Stimulated activated CD8-positive, alpha-beta memory T cell treated with anti-CD3 and anti-CD28 coated beads, Interleukin-12 subunit alpha, Interleukin-12 subunit beta, amount 100 ng/mL, for 1 hour (primary cell): ENCODE data around the gene DFFB.
"Not testable (repeated sequence)": the region's sequence is repeated elsewhere in the genome, so short reads cannot be mapped to it uniquely, and the experiment has no call there.

Experiments
- DNase-seq: peaks from one replicate; pipeline ENCODE4 v3.0.0-alpha.2; 2020; ENCODE audit warnings: low read depth

The DFFB gene, protein sequence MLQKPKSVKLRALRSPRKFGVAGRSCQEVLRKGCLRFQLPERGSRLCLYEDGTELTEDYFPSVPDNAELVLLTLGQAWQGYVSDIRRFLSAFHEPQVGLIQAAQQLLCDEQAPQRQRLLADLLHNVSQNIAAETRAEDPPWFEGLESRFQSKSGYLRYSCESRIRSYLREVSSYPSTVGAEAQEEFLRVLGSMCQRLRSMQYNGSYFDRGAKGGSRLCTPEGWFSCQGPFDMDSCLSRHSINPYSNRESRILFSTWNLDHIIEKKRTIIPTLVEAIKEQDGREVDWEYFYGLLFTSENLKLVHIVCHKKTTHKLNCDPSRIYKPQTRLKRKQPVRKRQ

DNA sequence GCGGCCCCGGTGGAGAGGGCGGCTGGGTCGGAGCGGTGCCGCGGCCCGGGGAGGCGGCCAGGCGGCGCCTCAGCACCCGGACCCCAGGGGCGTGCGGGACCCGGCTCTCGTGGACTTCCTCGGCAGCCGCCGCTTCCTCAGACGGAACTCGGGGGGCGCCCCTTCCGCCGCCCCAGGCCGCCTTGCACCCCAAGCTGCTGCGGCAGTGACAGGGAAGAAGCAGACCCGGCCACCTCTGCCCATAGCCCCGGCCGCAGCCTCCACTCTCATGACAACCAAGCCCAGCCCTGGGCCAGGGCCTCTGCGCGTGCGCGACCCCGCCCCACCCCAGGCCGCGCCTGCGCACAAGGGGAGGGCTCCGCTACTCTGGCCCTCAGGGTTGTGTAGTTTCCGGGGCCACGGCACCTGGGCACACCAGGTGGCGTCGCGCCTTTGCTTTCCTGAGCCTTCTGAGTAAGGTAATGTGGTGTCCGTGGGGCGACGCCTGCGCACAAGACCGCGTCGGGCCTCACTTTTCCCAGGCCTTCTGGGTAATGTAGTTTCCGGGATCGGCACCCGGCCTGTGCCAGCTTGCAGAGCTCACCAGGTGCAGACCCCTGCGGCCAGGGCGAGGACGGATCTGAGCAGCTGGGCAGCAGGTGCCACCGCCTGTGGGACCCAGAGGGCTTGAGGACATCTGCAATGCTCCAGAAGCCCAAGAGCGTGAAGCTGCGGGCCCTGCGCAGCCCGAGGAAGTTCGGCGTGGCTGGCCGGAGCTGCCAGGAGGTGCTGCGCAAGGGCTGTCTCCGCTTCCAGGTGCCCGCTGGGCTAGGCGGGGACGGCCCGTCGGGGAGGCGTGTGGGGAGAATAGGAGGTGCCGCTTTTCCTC is at the start of gene DFFB, which contains the start of gene CEP104:
Gene DFFB, plus strand, starts transcription at position 554 of the 868 bp plus-strand sequence. Its CDS starts 128 bp downstream, at position 682.
Gene CEP104, minus strand, starts transcription at position 289 of the 868 bp plus-strand sequence. CDS start 4,804 bp downstream, outside the sequence.
- peak; percentile 94 for DNase-seq

DNA sequence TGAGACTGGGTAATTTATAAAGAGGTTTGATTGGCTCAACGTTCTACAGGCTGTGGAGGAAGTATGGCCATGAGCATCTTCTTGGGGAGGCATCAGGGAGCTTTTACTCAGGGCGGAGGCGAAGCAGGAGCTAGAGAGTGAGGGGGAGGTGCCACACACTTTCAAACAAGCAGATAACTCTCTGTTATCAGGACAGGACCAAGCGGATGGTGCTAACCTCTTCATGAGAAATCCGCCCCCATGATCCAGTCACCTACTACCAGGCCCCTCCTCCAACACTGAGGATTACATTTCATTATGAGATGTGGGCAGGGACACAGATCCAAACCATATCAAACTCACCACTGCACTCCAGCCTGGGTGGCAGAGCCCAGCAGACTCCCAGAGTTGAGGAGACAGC is 49.5 kb upstream of the DFFB start:
- no peak for DNase-seq

DNA sequence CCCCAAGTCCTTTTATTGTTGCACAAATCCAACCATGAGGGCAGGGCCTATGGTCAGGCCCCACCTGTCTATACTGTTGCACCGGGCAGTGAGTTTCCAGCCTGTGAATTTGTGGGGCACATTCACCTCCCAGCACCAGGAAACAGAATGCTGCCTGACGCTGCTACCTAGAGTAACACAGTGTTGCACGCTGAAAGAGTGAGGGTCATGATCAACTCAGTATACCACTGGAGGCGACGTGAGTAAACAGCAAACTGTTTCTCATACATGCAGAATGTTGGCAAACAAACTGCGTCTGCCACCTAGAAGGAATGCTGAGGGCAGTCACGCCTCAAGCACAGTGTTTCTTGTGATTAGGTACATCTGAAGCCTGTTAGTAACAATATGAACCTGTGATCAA is 47.6 kb upstream of the DFFB start:
- no peak for DNase-seq

DNA sequence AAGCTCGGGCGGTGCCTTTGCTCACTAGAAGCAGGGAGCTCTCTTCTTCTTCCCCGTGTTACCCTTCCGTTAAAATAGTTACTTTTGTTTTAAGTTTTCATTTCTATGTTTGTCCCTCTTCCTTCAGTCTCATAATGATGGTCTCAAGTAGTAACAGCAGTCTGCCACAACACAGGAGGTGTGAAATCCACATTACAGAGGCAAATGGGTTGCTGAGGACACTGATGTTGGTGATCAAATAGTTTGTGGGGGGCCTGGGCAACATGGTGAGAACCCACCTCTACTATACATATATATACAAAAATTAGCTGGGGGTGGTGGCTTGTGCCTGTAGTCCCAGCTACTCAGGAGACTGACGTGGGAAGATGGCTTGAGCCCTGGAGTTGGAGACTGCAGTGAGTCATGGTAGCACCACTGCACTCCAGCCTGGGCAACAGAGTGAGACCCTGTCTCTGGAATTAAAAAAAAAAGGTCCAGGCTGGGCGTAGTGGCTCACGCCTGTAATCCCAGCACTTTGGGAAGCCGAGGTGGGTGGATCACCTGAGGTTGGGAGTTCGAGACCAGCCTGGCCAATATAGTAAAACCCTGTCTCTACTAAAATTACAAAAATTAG is 47.0 kb upstream of the DFFB start:
- not testable (repeated sequence) for DNase-seq

DNA sequence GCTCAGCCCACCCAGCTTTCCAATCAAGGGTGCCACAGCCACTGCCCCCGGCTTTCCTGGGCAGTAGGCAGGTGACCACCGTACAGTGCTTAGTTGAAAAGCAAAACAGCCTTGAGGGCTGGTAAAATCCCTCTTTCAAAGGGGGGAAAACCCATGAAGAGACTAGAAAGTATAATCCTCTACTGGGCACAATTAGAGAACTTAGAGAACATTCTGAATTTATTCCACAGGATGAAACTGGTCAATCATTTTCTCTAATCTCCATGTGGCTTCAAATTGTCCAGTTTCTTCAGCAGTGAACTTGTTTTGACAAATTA is 45.7 kb upstream of the DFFB start:
- no peak for DNase-seq

DNA sequence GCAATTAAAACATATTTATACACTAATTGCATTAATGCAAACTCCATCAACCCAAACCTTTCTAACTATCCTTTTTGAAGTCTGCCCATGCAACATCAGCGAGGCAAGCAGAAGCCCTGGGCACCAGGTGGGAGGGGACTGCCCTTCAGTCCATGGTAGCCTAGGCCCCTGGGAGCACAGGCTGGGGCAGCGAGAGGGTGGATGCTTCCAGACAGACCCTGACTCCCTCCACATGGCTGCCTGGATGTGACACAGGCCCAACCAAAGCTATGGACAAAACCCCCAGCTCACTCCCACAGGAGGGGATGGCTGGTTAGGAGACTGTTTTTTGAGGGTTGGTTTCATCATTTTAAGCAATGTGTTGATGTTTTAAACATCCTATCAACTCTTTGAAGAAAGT is 43.2 kb upstream of the DFFB start:
- DNase-seq: no peak

DNA sequence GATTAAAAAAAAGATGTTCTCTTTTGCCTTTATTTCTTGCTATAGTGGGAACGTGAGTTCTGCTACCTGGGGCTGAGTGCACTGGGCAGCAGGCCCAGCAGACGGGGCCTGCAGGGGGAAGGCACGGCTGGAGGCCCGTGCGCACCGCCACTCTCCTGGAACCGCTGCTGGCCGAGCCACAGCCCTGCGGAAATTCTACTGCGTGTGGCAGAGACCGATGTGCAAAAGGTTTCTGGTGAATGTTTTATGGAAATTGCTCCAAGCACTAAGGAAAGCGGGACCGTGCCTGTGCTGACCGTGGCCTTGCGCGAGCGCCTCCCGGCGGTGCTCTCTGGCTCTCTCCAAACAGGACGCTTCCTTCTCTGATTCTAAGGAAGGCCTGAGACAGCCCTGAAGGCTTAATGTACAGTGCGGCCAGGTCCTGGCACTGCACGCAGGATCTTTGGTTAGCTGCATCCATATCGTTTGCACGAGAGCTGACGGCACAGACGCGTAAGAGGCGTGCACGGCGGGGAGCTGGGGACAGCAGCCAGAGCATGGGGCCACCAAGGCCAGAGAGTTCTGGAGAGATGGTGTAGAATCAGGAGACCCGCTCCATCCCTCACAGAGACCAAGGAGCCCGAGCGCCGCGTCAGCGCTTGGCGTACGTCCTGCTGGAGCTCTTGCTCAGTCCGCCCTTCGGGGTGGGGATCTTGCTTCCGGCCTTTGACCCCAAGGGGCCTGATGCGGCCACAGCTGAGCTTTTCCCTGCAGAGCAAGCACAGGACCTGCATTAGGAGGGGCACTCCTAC is 42.3 kb upstream of the DFFB start:
- DNase-seq: no peak

DNA sequence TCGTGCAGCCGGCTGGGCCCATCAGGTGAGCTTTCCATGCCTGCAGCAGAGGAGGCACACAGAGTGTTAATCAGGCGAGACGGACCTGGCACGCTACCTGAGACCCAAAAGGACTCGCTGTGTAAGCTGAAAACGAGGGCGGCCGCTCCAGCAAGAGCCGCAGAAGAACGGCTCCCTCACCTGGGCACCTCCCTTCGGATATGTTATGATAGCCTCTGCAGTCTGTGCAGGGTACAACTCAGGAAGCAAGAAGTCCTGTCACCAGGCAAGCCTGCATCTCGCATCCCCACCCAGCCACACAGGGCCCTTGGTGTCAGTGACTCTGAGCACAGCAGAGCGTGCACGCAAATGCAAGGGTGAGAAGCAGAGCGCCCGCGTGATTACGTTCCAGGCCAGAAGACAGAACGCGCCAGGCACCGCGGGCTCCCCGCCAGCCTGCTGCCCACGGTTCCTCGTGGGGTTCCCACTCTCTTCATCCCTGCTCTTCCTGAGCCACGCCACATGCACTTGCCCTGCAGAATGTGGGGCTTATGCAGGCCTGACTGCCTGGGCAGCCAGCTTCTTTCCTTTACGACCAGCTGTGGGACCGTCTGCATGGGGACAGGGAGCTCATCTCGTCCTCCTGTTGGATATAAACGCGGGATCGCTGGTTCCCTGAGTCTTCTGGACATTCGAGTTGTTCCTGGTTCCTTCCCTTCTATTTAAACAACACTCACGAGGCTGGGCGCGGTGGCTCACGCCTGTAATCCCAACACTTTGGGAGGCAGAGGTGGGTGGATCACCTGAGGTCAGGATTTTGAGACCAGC is 40.7 kb upstream of the DFFB start:
- DNase-seq: no peak

DNA sequence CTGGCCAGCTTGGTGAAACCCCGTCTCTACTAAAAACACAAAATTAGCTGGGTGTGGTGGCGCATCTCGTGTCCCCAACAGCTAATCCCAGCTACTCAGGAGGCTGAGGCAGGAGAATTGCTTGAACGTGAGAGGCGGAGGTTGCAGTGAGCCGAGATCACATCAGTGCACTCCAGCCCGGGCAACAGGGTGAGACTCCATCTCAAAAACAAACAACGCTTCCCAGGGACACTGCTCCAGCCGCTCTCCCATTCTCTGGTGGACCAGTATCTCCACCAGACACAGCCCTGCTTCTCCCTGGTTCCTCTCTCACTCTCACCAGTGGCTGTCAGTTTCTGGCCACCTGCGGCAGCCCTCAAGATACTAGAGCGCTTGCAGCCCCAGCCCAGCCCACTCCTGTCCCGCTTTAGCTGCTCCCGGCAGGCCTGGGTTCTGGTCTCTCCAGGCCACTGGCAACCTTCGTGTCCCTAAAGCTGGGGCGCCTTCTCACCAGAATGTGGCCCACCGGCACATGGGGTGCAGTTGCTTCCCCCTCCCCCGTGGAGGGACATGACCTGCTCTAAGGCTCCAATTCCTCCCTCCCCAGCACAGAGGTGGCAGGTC is 40.0 kb upstream of the DFFB start:
- no peak for DNase-seq

DNA sequence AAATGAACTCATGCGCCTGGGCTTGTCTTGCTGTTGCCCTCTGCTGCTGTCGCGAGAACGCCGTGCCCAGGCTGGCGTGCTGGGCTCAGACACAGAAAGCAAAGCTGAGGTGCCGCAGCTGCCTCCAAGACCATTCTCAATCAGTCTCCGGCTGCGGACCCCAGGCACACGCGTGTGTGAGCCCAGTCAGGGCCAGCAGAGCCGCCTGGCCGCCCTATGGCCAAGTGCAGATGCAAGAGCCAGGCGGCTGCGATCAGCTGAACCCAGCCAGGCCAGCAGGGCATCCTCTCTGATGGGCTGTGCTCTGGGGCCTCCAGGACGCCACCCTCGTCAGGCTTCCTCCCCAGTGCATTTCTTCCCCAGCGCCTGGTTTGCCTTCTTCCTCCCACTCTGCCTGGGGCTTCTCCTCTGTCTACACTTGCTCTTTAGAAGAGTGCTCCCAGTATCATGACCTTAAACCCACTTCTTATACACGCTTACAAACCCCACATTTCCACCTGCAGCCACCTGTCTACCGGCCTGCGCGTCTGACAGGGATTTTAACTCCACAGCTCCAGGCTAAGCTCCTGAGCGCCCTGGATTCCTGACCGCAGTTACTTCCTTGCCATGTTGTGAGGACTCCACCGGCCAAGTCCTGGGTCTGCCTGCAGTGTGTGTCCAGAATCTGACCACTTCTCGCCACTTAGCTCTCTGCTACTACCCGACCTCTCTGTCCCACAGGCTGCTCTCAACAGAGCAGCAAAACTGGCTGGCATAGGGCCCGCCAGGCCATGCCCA is 39.3 kb upstream of the DFFB start:
- no peak for DNase-seq

DNA sequence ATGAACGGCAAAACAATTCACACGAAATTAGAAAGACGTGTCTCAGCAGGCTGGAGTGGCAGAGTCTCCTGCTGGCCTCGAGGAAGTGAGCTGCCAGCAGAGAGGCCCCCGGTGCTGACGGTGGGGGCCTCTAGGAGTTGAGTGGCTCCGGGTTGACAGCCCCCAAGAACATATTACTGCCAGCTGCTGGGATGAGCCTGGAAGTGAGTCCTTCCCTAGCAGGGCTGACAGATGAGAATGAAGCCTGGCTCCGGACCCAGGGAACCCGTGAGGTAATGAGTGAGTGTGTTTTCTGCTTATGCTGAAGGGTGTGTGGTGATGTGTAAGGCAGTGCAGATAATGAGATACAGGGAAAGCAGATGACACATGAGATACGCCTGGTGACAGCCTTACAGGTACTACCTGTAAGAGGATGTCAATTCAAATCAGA is 37.5 kb upstream of the DFFB start:
- no peak for DNase-seq

DNA sequence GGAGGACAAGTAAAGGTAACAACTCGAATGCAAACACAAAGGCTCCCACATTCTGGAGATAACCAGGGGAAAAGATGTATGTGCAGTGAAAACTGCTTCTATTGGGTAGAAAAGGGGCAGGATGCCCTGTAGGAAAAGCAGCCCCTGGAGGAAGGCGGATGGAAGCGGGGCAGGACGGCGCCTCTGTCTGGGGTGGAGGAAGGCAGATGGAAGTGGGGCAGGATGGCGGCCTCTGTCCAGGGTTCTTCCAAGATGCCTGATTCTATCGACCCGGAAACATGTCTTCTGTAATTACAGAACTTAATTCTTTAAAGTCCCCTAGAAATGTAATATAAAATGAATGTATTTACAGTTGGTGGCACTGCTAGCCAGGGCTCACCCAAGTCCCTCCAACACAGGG is 37.0 kb upstream of the DFFB start:
- DNase-seq: no peak

DNA sequence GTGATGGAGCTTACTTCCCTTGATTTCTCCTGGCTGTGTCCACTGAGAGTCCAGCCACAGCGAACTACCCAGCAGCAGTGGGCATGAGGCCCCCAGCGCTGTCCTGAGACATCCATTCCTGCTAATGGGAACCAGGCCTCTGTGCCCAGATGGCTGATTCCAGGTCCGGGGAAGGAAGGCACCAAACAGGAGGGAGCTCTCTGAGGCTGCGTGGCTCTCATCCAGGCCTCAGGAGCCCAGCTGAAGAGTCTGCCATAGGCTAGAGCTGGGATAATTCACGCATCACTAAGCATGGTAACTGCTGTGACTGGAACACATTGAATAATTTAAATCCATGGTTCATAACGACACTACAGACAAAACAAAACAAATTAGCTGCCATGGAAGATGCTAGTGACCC is 36.3 kb upstream of the DFFB start:
- DNase-seq: no peak

DNA sequence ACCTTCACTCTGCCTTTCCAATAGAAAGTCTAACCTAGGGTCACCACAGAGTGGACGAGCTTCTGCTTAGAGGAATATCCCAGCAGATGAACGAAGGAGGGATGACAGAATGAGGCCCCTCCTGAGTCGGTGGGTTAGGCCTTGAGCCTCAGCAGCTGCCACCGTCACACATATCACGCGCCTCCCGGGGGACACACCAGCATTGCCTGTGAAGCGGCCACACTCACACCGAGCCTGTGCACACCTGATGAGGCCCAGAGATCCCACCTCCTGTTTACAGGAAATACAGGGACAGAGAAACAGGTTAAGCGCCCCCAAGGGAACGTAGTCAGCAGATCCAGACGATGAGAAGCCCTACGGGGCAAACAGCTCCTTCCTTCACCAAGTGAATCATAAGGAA is 35.8 kb upstream of the DFFB start:
- no peak for DNase-seq

DNA sequence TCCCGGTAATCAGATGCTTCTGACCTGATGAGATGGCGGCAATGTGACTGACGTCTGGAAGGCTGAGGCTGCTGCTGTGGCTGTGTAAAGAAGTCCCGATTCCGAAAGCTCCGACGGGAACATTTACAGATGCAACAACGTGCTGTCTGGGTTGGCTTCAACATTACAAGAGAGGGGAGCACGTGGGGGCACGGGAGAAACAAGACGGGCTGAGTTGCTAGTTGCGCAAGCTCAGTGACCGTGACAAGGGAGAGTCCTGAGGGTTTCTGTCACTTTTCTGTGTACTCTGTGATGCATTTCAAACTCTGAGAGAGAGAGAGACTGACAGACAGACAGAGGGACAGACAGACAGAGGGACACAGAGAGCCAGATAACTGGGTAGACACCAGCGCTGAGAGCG is 35.4 kb upstream of the DFFB start:
- DNase-seq: no peak

DNA sequence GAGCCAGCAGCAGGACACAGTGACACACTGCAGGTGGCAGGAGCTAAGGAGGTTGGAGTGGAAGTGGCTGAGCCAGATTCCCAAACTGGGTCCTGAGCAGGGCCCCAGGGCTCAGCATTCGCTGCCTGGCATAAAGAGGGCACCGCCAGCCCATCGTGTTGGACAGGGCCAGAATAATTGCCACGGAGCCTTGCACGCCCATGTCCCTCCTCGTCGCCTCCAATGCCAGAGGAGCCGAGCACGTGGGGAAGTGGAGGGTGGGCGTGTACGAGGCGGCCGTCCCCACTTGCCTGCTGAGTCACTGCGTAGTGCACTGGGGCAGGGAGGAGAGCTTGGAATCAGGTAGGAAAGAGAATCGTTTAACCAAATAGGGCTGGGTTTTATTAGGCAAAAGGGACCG is 34.9 kb upstream of the DFFB start:
- no peak for DNase-seq

DNA sequence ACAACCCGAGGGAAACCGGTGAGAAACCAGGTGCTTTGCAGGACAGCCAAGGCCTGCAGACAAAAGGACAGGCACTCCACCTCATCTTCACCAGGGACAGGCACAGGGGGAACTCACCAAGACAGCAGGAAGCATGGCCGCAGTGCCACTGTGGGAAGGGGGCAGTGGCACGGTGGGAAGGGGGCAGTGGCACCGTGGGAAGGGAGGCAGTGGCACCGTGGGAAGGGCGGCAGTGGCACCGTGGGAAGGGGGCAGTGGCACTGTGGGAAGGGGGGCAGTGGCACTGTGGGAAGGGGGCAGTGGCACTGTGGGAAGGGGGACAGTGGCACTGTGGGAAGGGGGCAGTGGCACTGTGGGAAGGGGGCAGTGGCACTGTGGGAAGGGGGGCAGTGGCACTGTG is 32.6 kb upstream of the DFFB start:
- no peak for DNase-seq

DNA sequence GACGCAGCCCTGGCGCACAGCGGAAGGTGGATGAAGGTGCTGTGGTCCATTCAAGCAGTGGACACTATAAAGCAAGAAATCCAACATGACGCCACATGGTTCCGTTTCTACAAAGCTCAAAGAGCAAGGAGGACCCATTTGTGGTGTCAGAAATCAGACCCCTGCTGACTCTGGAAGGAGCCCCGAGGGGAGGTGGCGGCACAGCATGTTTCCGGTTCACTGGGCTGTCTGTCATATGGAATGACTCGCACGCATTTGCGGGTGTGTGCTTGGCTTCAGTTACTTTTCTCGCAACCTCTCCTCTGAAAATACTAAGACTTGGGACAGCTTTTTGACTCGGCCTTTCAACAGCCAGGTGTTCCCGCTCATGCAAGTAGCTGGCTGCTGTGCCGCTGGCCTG is 31.9 kb upstream of the DFFB start:
- no peak for DNase-seq

DNA sequence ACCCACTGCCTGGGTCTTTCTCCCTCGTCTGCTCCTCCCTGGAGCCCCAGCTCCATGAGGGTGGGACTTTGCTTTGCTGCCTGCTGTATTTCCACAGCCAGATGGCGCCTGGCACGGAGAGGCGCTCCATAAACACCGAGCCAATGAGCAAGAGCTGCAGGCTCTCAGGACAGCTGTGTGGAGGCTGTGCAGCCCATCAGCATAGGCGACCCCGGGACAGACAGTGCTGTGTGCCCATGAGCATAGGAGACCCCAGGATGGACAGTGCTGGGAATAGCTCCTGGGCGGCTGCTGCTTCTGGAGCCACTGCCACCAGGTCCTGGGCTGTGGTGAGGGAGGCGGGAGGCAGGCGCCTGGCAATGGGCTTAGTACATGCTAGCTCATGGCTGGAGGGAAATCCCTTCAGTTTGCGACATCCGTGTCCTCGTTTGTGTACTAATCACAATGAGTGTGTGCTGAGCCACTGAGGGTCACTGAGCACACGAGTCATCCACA is 29.4 kb upstream of the DFFB start:
- DNase-seq: no peak

DNA sequence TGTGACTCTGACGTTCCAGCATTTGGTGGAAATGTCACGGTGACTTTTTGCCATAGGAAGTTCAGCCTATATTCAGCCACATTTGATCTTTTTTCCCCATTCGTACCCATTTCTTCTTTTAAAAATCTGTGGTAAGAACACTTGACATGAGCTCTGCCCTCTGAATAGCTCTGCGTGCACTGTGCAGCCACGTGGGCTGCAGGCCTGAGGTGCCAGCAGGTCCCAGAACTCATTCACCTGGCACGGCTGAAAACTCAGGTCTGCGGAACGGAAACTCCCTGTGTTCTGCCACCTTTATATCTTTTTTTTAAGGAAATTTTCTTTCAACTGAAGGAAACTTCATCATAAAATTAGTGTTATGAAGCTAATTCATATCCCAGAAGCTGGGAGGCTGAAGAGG is 28.9 kb upstream of the DFFB start:
- DNase-seq: no peak
